SK-N-SH (cell line): ENCODE results near the gene PCGF3. TPM values are rescaled to one million over a fixed set of nuclear protein-coding genes. Genes with fewer than 3 reads are reported as not detected.

Experiments
- CTCF ChIA-PET: fragments of 300-600, 350-600 bp; formaldehyde crosslinking; extraction: SDS; loops from one replicate; lab custom pipeline; 2021; lab: Yijun Ruan, JAX
- POLR2A ChIA-PET: fragments of 350-600 bp; sonication (Branson Sonifier 250); formaldehyde crosslinking; extraction: SDS; loops from one replicate; lab custom pipeline; 2020; ENCODE audit warnings: antibody characterized with exemption, inconsistent platforms; lab: Yijun Ruan, JAX
- DNase-seq: peaks from one replicate; pipeline ENCODE4 v3.0.0; 2012
- H2AFZ ChIP-seq: fragments of 200-600 bp; sonication (generic); 2 replicates; pipeline ENCODE4 v1.8.1; 2016; ENCODE audit warnings: antibody characterized with exemption, mild to moderate bottlenecking, low read depth
- H3F3A ChIP-seq: fragments of 200-600 bp; sonication (generic); replicated peaks from 2 replicates; pipeline ENCODE3; 2016; ENCODE audit warnings: antibody characterized with exemption, mild to moderate bottlenecking; ENCODE audit not compliant: insufficient read depth
- H3K27ac ChIP-seq, 2 experiments: fragments of 200-500 bp in 1 of 2; fragments of 200-600 bp in 1 of 2; sonication (Bioruptor generic) in 1 of 2; sonication (generic), shearing (Covaris generic) in 1 of 2; 2 replicates each; pipeline versions ENCODE4 v1.5.1 to v1.6.1; 2014 to 2016; ENCODE audit warnings: low read depth in 2 of 2, inconsistent platforms in 1 of 2, low read length in 1 of 2, mild to moderate bottlenecking in 1 of 2, mixed read lengths in 1 of 2
- H3K27me3 ChIP-seq: fragments of 200-600 bp; sonication (generic), shearing (Covaris generic); 2 replicates; pipeline ENCODE4 v1.6.1; 2016; ENCODE audit warnings: mixed run types; ENCODE audit not compliant: insufficient read depth
- H3K36me3 ChIP-seq, 2 experiments: fragments of 200-500 bp in 1 of 2; fragments of 200-600 bp in 1 of 2; sonication (Bioruptor generic) in 1 of 2; sonication (generic) in 1 of 2; replicated peaks in 1 of 2; 2 replicates each; pipeline versions ENCODE3 to v1.5.1; 2014 to 2016; ENCODE audit warnings: low read length in 1 of 2, mild to moderate bottlenecking in 1 of 2; ENCODE audit not compliant: insufficient read depth in 2 of 2, control insufficient read depth in 1 of 2
- H3K4me1 ChIP-seq, 2 experiments: fragments of 200-500 bp in 1 of 2; fragments of 200-600 bp in 1 of 2; sonication (Bioruptor generic) in 1 of 2; sonication (generic), shearing (Covaris generic) in 1 of 2; 2 replicates each; pipeline versions ENCODE4 v1.5.1 to v1.6.1; 2014 to 2016; ENCODE audit warnings: low read depth in 1 of 2, low read length in 1 of 2, mixed run types in 1 of 2; ENCODE audit not compliant: insufficient read depth in 2 of 2, control insufficient read depth in 1 of 2
- H3K4me2 ChIP-seq: fragments of 200-600 bp; sonication (generic), shearing (Covaris generic); 2 replicates; pipeline ENCODE4 v1.6.1; 2017; ENCODE audit warnings: mixed run types
- H3K4me3 ChIP-seq, 2 experiments: fragments of 200-500 bp in 1 of 2; fragments of 200-600 bp in 1 of 2; sonication (Bioruptor generic) in 1 of 2; sonication (generic), shearing (Covaris generic) in 1 of 2; 2 replicates each; pipeline versions ENCODE4 v1.5.1 to v1.8.1; 2014 to 2016; ENCODE audit warnings: low read depth in 2 of 2, inconsistent platforms in 1 of 2, low read length in 1 of 2, mild to moderate bottlenecking in 1 of 2, mixed read lengths in 1 of 2, moderate library complexity in 1 of 2
- H3K79me2 ChIP-seq: fragments of 200-600 bp; sonication (generic); 2 replicates; pipeline ENCODE4 v1.8.1; 2017; ENCODE audit warnings: mild to moderate bottlenecking; ENCODE audit not compliant: insufficient read depth
- H3K9ac ChIP-seq: fragments of 200-600 bp; sonication (generic); 2 replicates; pipeline ENCODE4 v1.6.1; 2017; ENCODE audit warnings: mixed run types
- H3K9me2 ChIP-seq: fragments of 200-600 bp; sonication (generic); 2 replicates; pipeline ENCODE4 v1.6.1; 2017; ENCODE audit warnings: mixed run types
- H3K9me3 ChIP-seq: fragments of 200-600 bp; sonication (generic); 2 replicates; pipeline ENCODE4 v1.6.1; 2017; ENCODE audit warnings: mixed run types, mild to moderate bottlenecking, moderate library complexity
- H4K20me1 ChIP-seq: fragments of 200-600 bp; sonication (generic); 2 replicates; pipeline ENCODE4 v1.6.1; 2017; ENCODE audit warnings: mild to moderate bottlenecking, mixed run types; ENCODE audit not compliant: insufficient read depth
- ELF1 ChIP-seq: IDR thresholded peaks from 2 replicates; pipeline ENCODE4 v1.4.0; 2012
- EZH2phosphoT487 ChIP-seq: fragments of 200-600 bp; sonication (generic); IDR thresholded peaks from 2 replicates; pipeline ENCODE4 v1.6.1; 2017; ENCODE audit warnings: low read depth, mixed run types, mild to moderate bottlenecking, antibody characterized with exemption, moderate library complexity, borderline replicate concordance
- FOXM1 ChIP-seq: IDR thresholded peaks from 2 replicates; pipeline ENCODE4 v1.4.0; 2012; ENCODE audit warnings: low read depth, mild to moderate bottlenecking
- GABPA ChIP-seq: IDR thresholded peaks from 2 replicates; pipeline ENCODE4 v1.4.0; 2012; ENCODE audit warnings: low read depth, mild to moderate bottlenecking
- MEF2A ChIP-seq: IDR thresholded peaks from 2 replicates; pipeline ENCODE4 v1.4.0; 2012; ENCODE audit warnings: low read depth, borderline replicate concordance
- NRF1 ChIP-seq: IDR thresholded peaks from 2 replicates; pipeline ENCODE4 v1.6.1; 2012; ENCODE audit warnings: low read depth, mild to moderate bottlenecking, low read length
- POLR2AphosphoS5 ChIP-seq: IDR thresholded peaks from 2 replicates; pipeline ENCODE4 v1.6.1; 2012; ENCODE audit warnings: low read depth, low read length
- RAD21 ChIP-seq: IDR thresholded peaks from 2 replicates; pipeline ENCODE4 v1.6.1; 2012; ENCODE audit warnings: mild to moderate bottlenecking, low read length
- RCOR1 ChIP-seq: fragments of 150-350 bp; IDR thresholded peaks from 2 replicates; pipeline ENCODE4 v1.6.1; 2017; ENCODE audit warnings: antibody characterized with exemption, low read length
- RFX5 ChIP-seq: IDR thresholded peaks from 2 replicates; pipeline ENCODE4 v1.6.1; 2012; ENCODE audit warnings: mild to moderate bottlenecking, improper control_type of control experiment, low read length
- RXRA ChIP-seq: IDR thresholded peaks from 2 replicates; pipeline ENCODE4 v1.4.0; 2012; ENCODE audit warnings: low read depth, mild to moderate bottlenecking, borderline replicate concordance
- SIN3A ChIP-seq: IDR thresholded peaks from 2 replicates; pipeline ENCODE4 v1.6.1; 2012; ENCODE audit warnings: low read depth, mild to moderate bottlenecking, low read length, moderate library complexity, borderline replicate concordance
- SMC3 ChIP-seq: IDR thresholded peaks from 2 replicates; pipeline ENCODE4 v1.6.1; 2012; ENCODE audit warnings: low read depth, low read length, improper control_type of control experiment
- TCF12 ChIP-seq: IDR thresholded peaks from 2 replicates; pipeline ENCODE4 v1.4.0; 2012
- TEAD4 ChIP-seq: IDR thresholded peaks from 2 replicates; pipeline ENCODE4 v1.4.0; 2012; ENCODE audit warnings: mild to moderate bottlenecking, borderline replicate concordance; ENCODE audit not compliant: insufficient read depth
- YY1 ChIP-seq: IDR thresholded peaks from 2 replicates; pipeline ENCODE4 v1.4.0; 2012; ENCODE audit warnings: low read depth, mild to moderate bottlenecking
- WGBS: methylation state at CpG from one replicate; pipeline ENCODE4 v1.1.6; 2017; ENCODE audit warnings: low lambda C conversion rate; 5-methylcytosine and 5-hydroxymethylcytosine counted together
- polyA plus RNA-seq, 3 experiments: library from polyadenylated mRNA; depleted of rRNA; stranded (reverse); fragments of >200 nt; gene quantifications; 2 replicates each; pipeline ENCODE4 v1.2.3, GENCODE V29; 2012
- TF ChIP-seq, protein P1 (sequence below): IDR thresholded peaks from 2 replicates; pipeline ENCODE4 v1.4.0; 2012; ENCODE audit warnings: low read depth
- TF ChIP-seq, protein P2 (sequence below): fragments of 200-600 bp; sonication (generic); IDR thresholded peaks from 2 replicates; pipeline ENCODE4 v1.6.1; 2017; ENCODE audit warnings: antibody characterized with exemption, mild to moderate bottlenecking, moderate library complexity

The PCGF3 gene
- polyA plus RNA-seq, 1 of the 3 experiments (the other 2 are of a cell fraction), result 44.8 TPM

DNA sequence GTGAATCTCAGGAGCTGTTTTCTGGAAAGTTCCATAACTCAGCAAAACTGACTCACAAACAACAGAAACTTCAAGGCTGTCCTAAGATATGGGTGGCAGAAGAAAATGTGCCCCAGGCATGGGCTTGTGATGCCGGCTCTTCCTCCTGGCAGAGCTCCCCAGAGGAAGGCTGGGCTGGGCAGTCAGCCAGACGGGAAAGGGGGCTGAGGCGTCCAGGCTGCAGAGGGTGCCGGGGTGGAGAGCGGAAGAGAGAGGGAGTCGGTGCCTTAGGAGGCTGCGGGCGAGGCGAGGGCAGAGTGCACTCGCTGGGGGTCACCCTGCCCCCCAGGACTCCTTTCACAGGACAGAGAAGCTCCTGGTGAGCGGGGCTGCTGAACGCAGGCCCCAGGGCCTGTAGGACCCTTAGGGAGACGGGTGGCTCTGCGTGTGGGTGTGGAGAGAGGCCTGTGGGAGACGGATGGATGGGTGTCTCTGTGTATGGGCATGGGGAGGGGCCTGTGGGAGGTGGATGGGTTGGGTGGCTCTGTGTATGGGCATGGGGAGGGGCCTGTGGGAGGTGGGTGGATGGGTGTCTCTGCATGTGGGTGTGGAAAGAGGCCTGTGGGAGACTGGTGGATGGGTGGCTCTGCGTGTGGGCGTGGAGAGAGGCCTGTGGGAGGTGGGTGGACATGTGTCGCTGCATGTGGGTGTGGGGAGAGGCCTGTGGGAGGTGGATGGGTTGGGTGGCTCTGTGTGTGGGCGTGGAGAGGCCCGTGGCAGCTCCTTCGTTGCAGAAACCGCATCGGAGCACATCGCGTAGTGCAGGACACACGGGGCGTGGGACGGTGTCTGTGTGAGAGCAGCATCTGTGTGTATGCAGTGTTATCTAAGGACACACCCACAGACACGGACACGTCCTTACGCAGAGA, 15.9 kb downstream of the PCGF3 start:
- Histone ChIP-seq H2AFZ (no peak overlapping the region), H3K9me2 (no peaks in the 10 kb centered on the region), H3K79me2 (peaks cover 82% of the 10 kb centered on the region), H3K4me3 (no peak overlapping the region), H3K36me3 (no peaks in the 10 kb centered on the region), H3K27me3 (no peaks in the 10 kb centered on the region), H4K20me1 (peaks cover 86% of the 10 kb centered on the region), H3K4me1 (peaks cover 0 to 7% of the 10 kb centered on the region in 2 experiments; a peak in 2 of 4 replicates), H3K4me2 (no peak overlapping the region), H3F3A (no peaks in the 10 kb centered on the region), H3K9me3 (no peaks in the 10 kb centered on the region), H3K27ac (no peak overlapping the region), H3K9ac (no peak overlapping the region)
- ChIA-PET POLR2A (no interaction called here), CTCF (interaction anchor here (1.5 kb wide), 1 partner anchor 21 kb away, joined by 6 read pairs; no protein-coding TSS in a partner anchor)
- no peak for DNase-seq
- TF ChIP-seq MEF2A, result no peak
- no peak for TF ChIP-seq YY1
- TF ChIP-seq ELF1, result no peak
- TF ChIP-seq, protein P1, sequence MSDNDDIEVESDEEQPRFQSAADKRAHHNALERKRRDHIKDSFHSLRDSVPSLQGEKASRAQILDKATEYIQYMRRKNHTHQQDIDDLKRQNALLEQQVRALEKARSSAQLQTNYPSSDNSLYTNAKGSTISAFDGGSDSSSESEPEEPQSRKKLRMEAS, result no peak
- TF ChIP-seq POLR2AphosphoS5, result no peak
- TF ChIP-seq FOXM1, result no peak
- TF ChIP-seq NRF1, result no peak
- TF ChIP-seq RFX5, result no peak
- TF ChIP-seq SMC3, result no peak
- no peak for TF ChIP-seq GABPA
- TF ChIP-seq RCOR1, result no peak
- no peak for TF ChIP-seq RAD21
- WGBS, result 96% methylated on average over 30 of the region's 31 CpGs

DNA sequence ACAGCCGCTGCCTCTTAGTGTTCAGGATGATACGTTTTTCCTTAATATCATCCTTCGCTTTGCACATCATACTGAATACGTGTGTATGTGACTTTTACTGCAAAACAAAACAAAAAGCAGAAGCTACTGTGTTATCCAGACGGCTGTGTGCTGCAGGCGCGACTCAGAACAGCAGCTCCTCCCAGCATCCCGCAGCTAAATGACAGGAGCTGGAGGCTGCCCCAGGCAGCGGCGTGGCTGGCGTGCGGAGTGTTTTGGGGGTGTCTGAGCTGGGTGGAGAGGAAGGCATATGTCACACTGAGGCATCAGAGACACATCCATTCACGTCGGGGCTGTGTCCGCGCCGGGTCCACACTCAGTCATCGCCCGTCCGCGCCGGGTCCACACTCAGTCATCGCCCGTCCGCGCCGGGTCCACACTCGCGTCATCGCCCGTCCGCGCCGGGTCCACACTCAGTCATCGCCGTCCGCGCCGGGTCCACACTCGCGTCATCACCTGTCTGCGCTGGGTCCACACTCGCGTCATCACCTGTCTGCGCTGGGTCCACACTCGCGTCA, 16.6 kb downstream of the PCGF3 start:
- no peak for TF ChIP-seq GABPA
- no peak for TF ChIP-seq TEAD4
- no peak for TF ChIP-seq EZH2phosphoT487
- no peak for TF ChIP-seq RXRA
- no peak for TF ChIP-seq TCF12
- no peak for TF ChIP-seq SIN3A
- TF ChIP-seq, protein P2, sequence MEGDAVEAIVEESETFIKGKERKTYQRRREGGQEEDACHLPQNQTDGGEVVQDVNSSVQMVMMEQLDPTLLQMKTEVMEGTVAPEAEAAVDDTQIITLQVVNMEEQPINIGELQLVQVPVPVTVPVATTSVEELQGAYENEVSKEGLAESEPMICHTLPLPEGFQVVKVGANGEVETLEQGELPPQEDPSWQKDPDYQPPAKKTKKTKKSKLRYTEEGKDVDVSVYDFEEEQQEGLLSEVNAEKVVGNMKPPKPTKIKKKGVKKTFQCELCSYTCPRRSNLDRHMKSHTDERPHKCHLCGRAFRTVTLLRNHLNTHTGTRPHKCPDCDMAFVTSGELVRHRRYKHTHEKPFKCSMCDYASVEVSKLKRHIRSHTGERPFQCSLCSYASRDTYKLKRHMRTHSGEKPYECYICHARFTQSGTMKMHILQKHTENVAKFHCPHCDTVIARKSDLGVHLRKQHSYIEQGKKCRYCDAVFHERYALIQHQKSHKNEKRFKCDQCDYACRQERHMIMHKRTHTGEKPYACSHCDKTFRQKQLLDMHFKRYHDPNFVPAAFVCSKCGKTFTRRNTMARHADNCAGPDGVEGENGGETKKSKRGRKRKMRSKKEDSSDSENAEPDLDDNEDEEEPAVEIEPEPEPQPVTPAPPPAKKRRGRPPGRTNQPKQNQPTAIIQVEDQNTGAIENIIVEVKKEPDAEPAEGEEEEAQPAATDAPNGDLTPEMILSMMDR, result no peak
- no peak for TF ChIP-seq POLR2AphosphoS5
- WGBS, result 98% methylated on average over 47 of the region's 47 CpGs
- Histone ChIP-seq H3K27me3 (no peaks in the 10 kb centered on the region), H3K4me1 (peaks cover 0 to 11% of the 10 kb centered on the region in 2 experiments; a peak in 2 of 4 replicates), H3K4me3 (no peak overlapping the region), H3K36me3 (no peaks in the 10 kb centered on the region), H3K9me3 (no peaks in the 10 kb centered on the region), H3K27ac (no peak overlapping the region), H3K9ac (no peak overlapping the region), H3K79me2 (peaks cover 88% of the 10 kb centered on the region), H3F3A (no peaks in the 10 kb centered on the region), H2AFZ (no peak overlapping the region), H3K4me2 (no peak overlapping the region), H4K20me1 (peaks cover 92% of the 10 kb centered on the region), H3K9me2 (no peaks in the 10 kb centered on the region)
- ChIA-PET CTCF (interaction anchor here (1.5 kb wide), 1 partner anchor 20 kb away, joined by 6 read pairs; no protein-coding TSS in a partner anchor), POLR2A (no interaction called here)
- no peak for DNase-seq
